ENCODE data around the gene TACC3.

- TF ChIP-seq CTCF (tag by site-specific recombination; IDR thresholded peaks at IDR 0.05): no peak
- TF ChIP-seq BCL11A (tag by site-specific recombination; IDR thresholded peaks at IDR 0.05; ENCODE audit: low read depth): no peak
- TF ChIP-seq ZNF138 (tag by site-specific recombination; IDR thresholded peaks at IDR 0.05; ENCODE audit: borderline replicate concordance): no peak
- TF ChIP-seq KLF7 (tag by site-specific recombination; IDR thresholded peaks at IDR 0.05; ENCODE audit: borderline replicate concordance): no peak
Measured at GRCh38 chr4:1751155-1751918, 30.0 kb downstream of the TACC3 start.

Data from HEK293 (cell line).